Retinal pigment epithelial cell (primary cell): ENCODE data around the gene PRKAR2B.

Experiments used
- DNase-seq: peaks from one replicate; pipeline ENCODE4 v3.0.0-alpha.2; 2010; ENCODE audit warnings: low read depth
- H3K4me3 ChIP-seq: 2 replicates; pipeline ENCODE4 v1.5.1; 2011; ENCODE audit warnings: mild to moderate bottlenecking, low read length, control low read depth, moderate library complexity
- CTCF ChIP-seq: conservative IDR thresholded peaks from 2 replicates; pipeline ENCODE4 v1.5.1; 2011; ENCODE audit warnings: low read depth, low read length, control low read depth, inconsistent platforms

Gene PRKAR2B

GRCh38 chr7:107166736-107167426 lies 122.4 kb downstream of the PRKAR2B start:
- TF ChIP-seq CTCF = no peak
- peak overlapping the region; percentile 58 for H3K4me3 ChIP-seq
- DNase-seq = no peak

- H3K4me3 ChIP-seq = peak overlapping the region; percentile 58
- peak; percentile 45 for TF ChIP-seq CTCF
- peak; percentile 55 for DNase-seq
Observed at GRCh38 chr7:107167483-107168232, 123.2 kb downstream of the PRKAR2B start.

- DNase-seq = peak; percentile 100
- TF ChIP-seq CTCF = no peak
Observed at GRCh38 chr7:107168233-107169119, 124.0 kb downstream of the PRKAR2B start, which contains the start of gene HBP1. Gene HBP1, plus strand, starts transcription at chr7:107169003. Its CDS starts 10,891 bp downstream, at chr7:107179894.

GRCh38 chr7:107169120-107170050 lies 124.9 kb downstream of the PRKAR2B start:
- H3K4me3 ChIP-seq = peak overlapping the region; percentile 87
- peak; percentile 93 for DNase-seq
- TF ChIP-seq CTCF = peak; percentile 6

More at GRCh38 chr7:107168233-107169119, 124.0 kb downstream of the PRKAR2B start, which contains the start of gene HBP1:
- H3K4me3 ChIP-seq = peak within 1 kb of the TSS; percentile 87

- TF ChIP-seq CTCF = no peak
- H3K4me3 ChIP-seq = peak overlapping the region; percentile 87
- DNase-seq = no peak
Observed at GRCh38 chr7:107170051-107170915, 125.8 kb downstream of the PRKAR2B start.
